Heart right ventricle (tissue), 16 donors: ENCODE measurements around the gene HLA-C. TPM values are rescaled to one million over a fixed set of nuclear protein-coding genes. Genes with fewer than 3 reads are reported as not detected.

Experiments
- ATAC-seq, 8 donors: fragments of 200-7000 bp; cut with Tn5 transposase; one replicate each; pipeline ENCODE4 v1.9.1; 2020; ENCODE audit warnings: mild to moderate bottlenecking in 8 of 8, moderate library complexity in 8 of 8, moderate number of reproducible peaks in 1 of 8
- DNase-seq, 2 donors: peaks; one replicate each; pipeline ENCODE4 v3.0.0-alpha.2; 2020
- H3K27ac ChIP-seq, 10 donors: fragments of 200-600 bp; sonication (generic) in 2 of 10; one replicate each; pipeline versions ENCODE4 v1.5.0 to v1.8.0; 2020 to 2022; ENCODE audit warnings: mild to moderate bottlenecking in 3 of 10
- H3K27me3 ChIP-seq, 7 donors: fragments of 200-600 bp; one replicate each; pipeline ENCODE4 v1.8.0; 2021 to 2022; ENCODE audit warnings: mild to moderate bottlenecking in 2 of 7
- H3K36me3 ChIP-seq, 9 donors: fragments of 200-600 bp; sonication (generic) in 1 of 9; one replicate each; pipeline versions ENCODE4 v1.5.0 to v1.8.0; 2020 to 2022; ENCODE audit warnings: mild to moderate bottlenecking in 2 of 9
- H3K4me1 ChIP-seq, 9 donors: fragments of 200-600 bp; sonication (generic) in 1 of 9; one replicate each; pipeline versions ENCODE4 v1.5.0 to v1.8.0; 2020 to 2022; ENCODE audit warnings: mild to moderate bottlenecking in 4 of 9
- H3K4me3 ChIP-seq, 10 donors: fragments of 200-600 bp; sonication (generic) in 2 of 10; one replicate each; pipeline versions ENCODE4 v1.5.0 to v1.8.0; 2020 to 2022; ENCODE audit warnings: mild to moderate bottlenecking in 7 of 10, moderate library complexity in 2 of 10
- H3K9me3 ChIP-seq, 11 donors: fragments of 200-600 bp in 10 of 11; sonication (generic) in 2 of 11; one replicate each; pipeline versions ENCODE4 v1.5.0 to v1.8.0; 2013 to 2022; ENCODE audit warnings: mild to moderate bottlenecking in 2 of 11, control low read depth in 1 of 11, moderate library complexity in 1 of 11
- CTCF ChIP-seq, 9 donors: fragments of 200-600 bp; sonication (generic) in 2 of 9; IDR thresholded peaks; one replicate each; pipeline versions ENCODE4 v1.5.0 to v1.8.0; 2021 to 2022; ENCODE audit warnings: antibody characterized with exemption in 9 of 9, mild to moderate bottlenecking in 5 of 9, moderate library complexity in 1 of 9
- WGBS, 2 donors: extraction: QIAGEN DNeasy Blood & Tissue Kit; methylation state at CpG; one replicate each; pipeline ENCODE4 v1.1.7; 2013; ENCODE audit warnings: inconsistent platforms in 1 of 2; 5-methylcytosine and 5-hydroxymethylcytosine counted together
- intact Hi-C, 10 donors: fragments of 100-400 bp; cut with DNase I; formaldehyde crosslinking; loops; one replicate each; pipeline versions ENCODE4 v1.11.1 to v1.14.2; 2022
- polyA plus RNA-seq, 2 donors: library from polyadenylated mRNA; stranded (reverse); fragments of 200-250 nt; gene quantifications; one replicate each; pipeline ENCODE4 v1.2.3, GENCODE V29; 2013
- total RNA-seq, 10 donors: library from RNA; stranded (reverse); fragmentation: NEBNext Ultra II Directional in 3 of 10; extraction: Animal tissue kit (Norgen Biotek cat#: 25700) in 3 of 10; gene quantifications; one replicate each; pipeline versions ENCODE4 v1.2.1 to v1.2.4, GENCODE V29; 2021 to 2023
- donor health status: Arrhythmogenic right ventricular cardiomyopathy.
- donor health status: ischemic (EF 13 %, LVEDD 7.1; RV severe dilation, severe dysfunction).
- donor health status: healthy with polysubstance abuse.
- donor health status: DM: no; HTN: yes; CAD: no.
- donor health status: DM: no; HTN: no; CAD: no.
- donor health status: ischemic (EF 25% LVEDD 6.9; RV normal size, moderate dysfunction).
- donor health status: ischemic (EF 25% LVEDD 5.7; RV mildly dilated, moderate dysfunction).
- donor health status: healthy.
- donor health status: DM: yes; HTN: yes; CAD: no.
- donor health status: Ischemic cardiomyopathy.
- donor health status: ischemic (EF 35%, LVEDD 5.7; RV mildly dilated, moderate dysfunction).
- donor health status: nonischemic (EF 11% LVEDD 7.7; RV severe dilation, severe dysfunction).
- donor health status: DM: yes; HTN: yes; CAD: no.
- donor health status: PGD.
- donor health status: ischemic (EF 29% LVEDD 5.4; RV normal size, mild dysfunction).
- donor health status: nonischemic (EF 23%, LVEDD 6.1; RV moderate dilation, normal function).

Gene HLA-C
- total and polyA plus RNA-seq, 12 donors = 121 to 1,262 (median 232) TPM

- DNase-seq = no peak
- intact Hi-C loops = no loop called here
Observed at GRCh38 chr6:31299511-31299910, 27.6 kb upstream of the HLA-C start.

GRCh38 chr6:31294056-31294455, 22.2 kb upstream of the HLA-C start:
- H3K4me3 ChIP-seq = no peak overlapping the region
- H3K27me3 ChIP-seq = peaks cover 0 to 47% (median 13%) of the 10 kb centered on the region in 7 donors
- intact Hi-C loops = no loop called here
- no peak overlapping the region for H3K27ac ChIP-seq
- no peaks in the 10 kb centered on the region for H3K4me1 ChIP-seq
- DNase-seq = no peak
- no peak for TF ChIP-seq CTCF (IDR thresholded peaks at IDR 0.05)
- no peak for ATAC-seq
- 52 to 60% methylated on average over 3 of the region's 3 CpGs for WGBS, 2 donors
- peaks cover 0 to 14% (median 0%) of the 10 kb centered on the region in 11 donors for H3K9me3 ChIP-seq
- no peaks in the 10 kb centered on the region for H3K36me3 ChIP-seq

More at GRCh38 chr6:31299511-31299910, 27.6 kb upstream of the HLA-C start:
- Histone ChIP-seq H3K36me3 (no peaks in the 10 kb centered on the region), H3K27ac (no peak overlapping the region), H3K9me3 (peaks cover 0 to 14% (median 0%) of the 10 kb centered on the region in 11 donors), H3K27me3 (peaks cover 0 to 59% (median 14%) of the 10 kb centered on the region in 7 donors), H3K4me1 (no peaks in the 10 kb centered on the region), H3K4me3 (no peak overlapping the region)
- TF ChIP-seq CTCF (IDR thresholded peaks at IDR 0.05) = no peak
- WGBS, 2 donors = 14 to 17% methylated on average over 2 of the region's 2 CpGs
- no peak for ATAC-seq

GRCh38 chr6:31293343-31293742, 21.5 kb upstream of the HLA-C start:
- H3K4me1 ChIP-seq = no peaks in the 10 kb centered on the region
- H3K27me3 ChIP-seq = peaks cover 0 to 43% (median 9%) of the 10 kb centered on the region in 7 donors
- H3K9me3 ChIP-seq = peaks cover 0 to 10% (median 0%) of the 10 kb centered on the region in 11 donors
- intact Hi-C loops = no loop called here
- ATAC-seq (no peak), DNase-seq (no peak)
- H3K4me3 ChIP-seq = no peak overlapping the region
- 15 to 16% methylated on average over 5 of the region's 5 CpGs for WGBS, 2 donors
- H3K27ac ChIP-seq = no peak overlapping the region
- H3K36me3 ChIP-seq = no peaks in the 10 kb centered on the region
- no peak for TF ChIP-seq CTCF (IDR thresholded peaks at IDR 0.05)

GRCh38 chr6:31289788-31290187, 17.9 kb upstream of the HLA-C start:
- no peak overlapping the region for H3K4me3 ChIP-seq
- H3K27ac ChIP-seq = no peak overlapping the region
- no peaks in the 10 kb centered on the region for H3K9me3 ChIP-seq
- ATAC-seq = no peak
- H3K36me3 ChIP-seq = no peaks in the 10 kb centered on the region
- no peak for DNase-seq
- H3K4me1 ChIP-seq = no peaks in the 10 kb centered on the region
- TF ChIP-seq CTCF (IDR thresholded peaks at IDR 0.05) = no peak
- peaks cover 0 to 14% (median 1%) of the 10 kb centered on the region in 7 donors for H3K27me3 ChIP-seq
- intact Hi-C loops = no loop called here
